H1 (cell line): Measurements from ENCODE around the gene FBXO17. TPM values are rescaled to one million over a fixed set of nuclear protein-coding genes. Genes with fewer than 3 reads are reported as not detected.

Experiments used
- BACH1 ChIP-seq: IDR thresholded peaks from 2 replicates; pipeline ENCODE4 v1.6.1; 2012; ENCODE audit warnings: low read length, improper control_type of control experiment
- CBX8 ChIP-seq: fragments of 300-800, 300-1000 bp; sonication (generic); IDR thresholded peaks from 2 replicates; pipeline ENCODE4 v1.7.1; 2016; ENCODE audit warnings: low read depth, low read length, borderline replicate concordance
- CREB1 ChIP-seq: IDR thresholded peaks from 2 replicates; pipeline ENCODE4 v1.6.1; 2012; ENCODE audit warnings: inconsistent platforms
- EGR1 ChIP-seq: IDR thresholded peaks from 2 replicates; pipeline ENCODE4 v1.6.1; 2011; ENCODE audit warnings: low read depth, low read length, borderline replicate concordance
- EZH2 ChIP-seq: fragments of 200-600 bp; sonication (generic); IDR thresholded peaks from 2 replicates; pipeline ENCODE4 v1.7.1; 2012; ENCODE audit warnings: low read depth, mild to moderate bottlenecking, moderate library complexity, low read length, inconsistent platforms; ENCODE audit not compliant: severe bottlenecking
- GTF2F1 ChIP-seq: IDR thresholded peaks from 2 replicates; pipeline ENCODE4 v1.6.1; 2012; ENCODE audit warnings: low read depth, low read length, improper control_type of control experiment, borderline replicate concordance
- HDAC2 ChIP-seq, 2 experiments: fragments of 300-600 bp in 1 of 2; sonication (generic) in 1 of 2; IDR thresholded peaks; 2 replicates each; pipeline ENCODE4 v1.6.1; 2011 to 2012; ENCODE audit warnings: low read depth in 2 of 2, low read length in 2 of 2, mild to moderate bottlenecking in 2 of 2, moderate library complexity in 2 of 2, borderline replicate concordance in 1 of 2, inconsistent platforms in 1 of 2
- KDM5A ChIP-seq: fragments of 200-600 bp; IDR thresholded peaks from 2 replicates; pipeline ENCODE4 v1.7.1; 2012; ENCODE audit warnings: mild to moderate bottlenecking, low read length, inconsistent platforms, mixed read lengths
- SIRT6 ChIP-seq: IDR thresholded peaks from one replicate; pipeline ENCODE4 v1.7.1; 2012; ENCODE audit warnings: low read length, inconsistent platforms
- SP1 ChIP-seq: IDR thresholded peaks from 2 replicates; pipeline ENCODE4 v1.6.1; 2011; ENCODE audit warnings: low read depth, low read length
- TAF1 ChIP-seq: IDR thresholded peaks from 2 replicates; pipeline ENCODE4 v1.6.1; 2011; ENCODE audit warnings: mild to moderate bottlenecking, low read depth, low read length
- TBP ChIP-seq: IDR thresholded peaks from 2 replicates; pipeline ENCODE4 v1.6.1; 2011; ENCODE audit warnings: low read depth, low read length, improper control_type of control experiment
- TCF12 ChIP-seq: IDR thresholded peaks from 2 replicates; pipeline ENCODE4 v1.6.1; 2011; ENCODE audit warnings: low read depth, mild to moderate bottlenecking, low read length
- polyA plus RNA-seq, 7 experiments: library from polyadenylated mRNA; depleted of rRNA in 3 of 7; stranded (reverse) in 5 of 7; unstranded in 2 of 7; fragments of >200 nt in 5 of 7; fragments of 200-250 nt in 2 of 7; gene quantifications; 1 replicate in 5 of 7; 2 replicates in 1 of 7; 4 replicates in 1 of 7; pipeline versions ENCODE4 v1.2.1 to v1.2.3, GENCODE V29; 2011 to 2013; ENCODE audit warnings: missing spikeins in 2 of 7, mixed read lengths in 2 of 7
- total RNA-seq: library from RNA; stranded (reverse); fragmentation: NEBNext Ultra II Directional; extraction: Animal tissue kit (Norgen Biotek cat#: 25700); gene quantifications from 2 replicates; pipeline ENCODE4 v1.2.1, GENCODE V29; 2021
- TF ChIP-seq, protein P1 (sequence below): fragments of 300-600 bp; sonication (generic); IDR thresholded peaks from 2 replicates; pipeline ENCODE4 v1.7.1; 2012; ENCODE audit warnings: low read length, moderate library complexity, mild to moderate bottlenecking, inconsistent platforms; ENCODE audit not compliant: insufficient replicate concordance

Gene FBXO17
- total and polyA plus RNA-seq, 2 of the 8 experiments (the other 6 are each of a cell fraction or from before 2014, with no cell fraction given), result 11.7 to 15.3 TPM

DNA sequence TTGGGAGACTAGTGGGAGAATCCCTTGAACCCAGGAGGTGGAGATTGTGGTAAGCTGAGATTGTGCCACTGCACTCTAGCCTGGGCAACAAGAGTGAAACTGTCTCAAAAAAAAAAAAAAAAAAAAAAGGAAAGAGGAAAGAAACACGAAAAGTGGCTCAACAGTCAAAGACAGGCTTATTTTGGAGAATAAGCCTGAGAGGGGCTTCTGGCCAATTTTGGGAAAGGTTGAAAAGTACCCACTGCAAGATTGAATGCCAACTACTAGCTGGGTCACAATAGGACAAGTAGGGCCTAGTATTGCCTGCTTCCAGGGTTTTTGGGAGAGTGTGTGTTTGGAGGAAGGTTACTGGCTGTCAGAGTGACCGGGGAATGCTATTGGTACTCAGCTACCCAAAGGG is 17.2 kb downstream of the FBXO17 start (continued):
- TF ChIP-seq, protein P1, sequence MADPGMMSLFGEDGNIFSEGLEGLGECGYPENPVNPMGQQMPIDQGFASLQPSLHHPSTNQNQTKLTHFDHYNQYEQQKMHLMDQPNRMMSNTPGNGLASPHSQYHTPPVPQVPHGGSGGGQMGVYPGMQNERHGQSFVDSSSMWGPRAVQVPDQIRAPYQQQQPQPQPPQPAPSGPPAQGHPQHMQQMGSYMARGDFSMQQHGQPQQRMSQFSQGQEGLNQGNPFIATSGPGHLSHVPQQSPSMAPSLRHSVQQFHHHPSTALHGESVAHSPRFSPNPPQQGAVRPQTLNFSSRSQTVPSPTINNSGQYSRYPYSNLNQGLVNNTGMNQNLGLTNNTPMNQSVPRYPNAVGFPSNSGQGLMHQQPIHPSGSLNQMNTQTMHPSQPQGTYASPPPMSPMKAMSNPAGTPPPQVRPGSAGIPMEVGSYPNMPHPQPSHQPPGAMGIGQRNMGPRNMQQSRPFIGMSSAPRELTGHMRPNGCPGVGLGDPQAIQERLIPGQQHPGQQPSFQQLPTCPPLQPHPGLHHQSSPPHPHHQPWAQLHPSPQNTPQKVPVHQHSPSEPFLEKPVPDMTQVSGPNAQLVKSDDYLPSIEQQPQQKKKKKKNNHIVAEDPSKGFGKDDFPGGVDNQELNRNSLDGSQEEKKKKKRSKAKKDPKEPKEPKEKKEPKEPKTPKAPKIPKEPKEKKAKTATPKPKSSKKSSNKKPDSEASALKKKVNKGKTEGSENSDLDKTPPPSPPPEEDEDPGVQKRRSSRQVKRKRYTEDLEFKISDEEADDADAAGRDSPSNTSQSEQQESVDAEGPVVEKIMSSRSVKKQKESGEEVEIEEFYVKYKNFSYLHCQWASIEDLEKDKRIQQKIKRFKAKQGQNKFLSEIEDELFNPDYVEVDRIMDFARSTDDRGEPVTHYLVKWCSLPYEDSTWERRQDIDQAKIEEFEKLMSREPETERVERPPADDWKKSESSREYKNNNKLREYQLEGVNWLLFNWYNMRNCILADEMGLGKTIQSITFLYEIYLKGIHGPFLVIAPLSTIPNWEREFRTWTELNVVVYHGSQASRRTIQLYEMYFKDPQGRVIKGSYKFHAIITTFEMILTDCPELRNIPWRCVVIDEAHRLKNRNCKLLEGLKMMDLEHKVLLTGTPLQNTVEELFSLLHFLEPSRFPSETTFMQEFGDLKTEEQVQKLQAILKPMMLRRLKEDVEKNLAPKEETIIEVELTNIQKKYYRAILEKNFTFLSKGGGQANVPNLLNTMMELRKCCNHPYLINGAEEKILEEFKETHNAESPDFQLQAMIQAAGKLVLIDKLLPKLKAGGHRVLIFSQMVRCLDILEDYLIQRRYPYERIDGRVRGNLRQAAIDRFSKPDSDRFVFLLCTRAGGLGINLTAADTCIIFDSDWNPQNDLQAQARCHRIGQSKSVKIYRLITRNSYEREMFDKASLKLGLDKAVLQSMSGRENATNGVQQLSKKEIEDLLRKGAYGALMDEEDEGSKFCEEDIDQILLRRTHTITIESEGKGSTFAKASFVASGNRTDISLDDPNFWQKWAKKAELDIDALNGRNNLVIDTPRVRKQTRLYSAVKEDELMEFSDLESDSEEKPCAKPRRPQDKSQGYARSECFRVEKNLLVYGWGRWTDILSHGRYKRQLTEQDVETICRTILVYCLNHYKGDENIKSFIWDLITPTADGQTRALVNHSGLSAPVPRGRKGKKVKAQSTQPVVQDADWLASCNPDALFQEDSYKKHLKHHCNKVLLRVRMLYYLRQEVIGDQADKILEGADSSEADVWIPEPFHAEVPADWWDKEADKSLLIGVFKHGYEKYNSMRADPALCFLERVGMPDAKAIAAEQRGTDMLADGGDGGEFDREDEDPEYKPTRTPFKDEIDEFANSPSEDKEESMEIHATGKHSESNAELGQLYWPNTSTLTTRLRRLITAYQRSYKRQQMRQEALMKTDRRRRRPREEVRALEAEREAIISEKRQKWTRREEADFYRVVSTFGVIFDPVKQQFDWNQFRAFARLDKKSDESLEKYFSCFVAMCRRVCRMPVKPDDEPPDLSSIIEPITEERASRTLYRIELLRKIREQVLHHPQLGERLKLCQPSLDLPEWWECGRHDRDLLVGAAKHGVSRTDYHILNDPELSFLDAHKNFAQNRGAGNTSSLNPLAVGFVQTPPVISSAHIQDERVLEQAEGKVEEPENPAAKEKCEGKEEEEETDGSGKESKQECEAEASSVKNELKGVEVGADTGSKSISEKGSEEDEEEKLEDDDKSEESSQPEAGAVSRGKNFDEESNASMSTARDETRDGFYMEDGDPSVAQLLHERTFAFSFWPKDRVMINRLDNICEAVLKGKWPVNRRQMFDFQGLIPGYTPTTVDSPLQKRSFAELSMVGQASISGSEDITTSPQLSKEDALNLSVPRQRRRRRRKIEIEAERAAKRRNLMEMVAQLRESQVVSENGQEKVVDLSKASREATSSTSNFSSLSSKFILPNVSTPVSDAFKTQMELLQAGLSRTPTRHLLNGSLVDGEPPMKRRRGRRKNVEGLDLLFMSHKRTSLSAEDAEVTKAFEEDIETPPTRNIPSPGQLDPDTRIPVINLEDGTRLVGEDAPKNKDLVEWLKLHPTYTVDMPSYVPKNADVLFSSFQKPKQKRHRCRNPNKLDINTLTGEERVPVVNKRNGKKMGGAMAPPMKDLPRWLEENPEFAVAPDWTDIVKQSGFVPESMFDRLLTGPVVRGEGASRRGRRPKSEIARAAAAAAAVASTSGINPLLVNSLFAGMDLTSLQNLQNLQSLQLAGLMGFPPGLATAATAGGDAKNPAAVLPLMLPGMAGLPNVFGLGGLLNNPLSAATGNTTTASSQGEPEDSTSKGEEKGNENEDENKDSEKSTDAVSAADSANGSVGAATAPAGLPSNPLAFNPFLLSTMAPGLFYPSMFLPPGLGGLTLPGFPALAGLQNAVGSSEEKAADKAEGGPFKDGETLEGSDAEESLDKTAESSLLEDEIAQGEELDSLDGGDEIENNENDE, result no peak
- TF ChIP-seq GTF2F1, result no peak
- TF ChIP-seq KDM5A, result no peak
- no peak for TF ChIP-seq CREB1
- no peak for TF ChIP-seq SP1
- TF ChIP-seq TAF1, result no peak
- no peak for TF ChIP-seq TBP
- no peak for TF ChIP-seq HDAC2 (IDR thresholded peaks at IDR 0.05; ENCODE audit: borderline replicate concordance in 1 of 2, low read depth in 2 of 2, low read length in 2 of 2)
- TF ChIP-seq CBX8, result no peak
- TF ChIP-seq SIRT6, result no peak
- TF ChIP-seq EGR1, result no peak
- TF ChIP-seq BACH1, result no peak
- no peak for TF ChIP-seq TCF12
- TF ChIP-seq EZH2, result no peak
